GM18502 (cell line): ENCODE data around the gene ZDHHC1.

Experiments
- ATAC-seq: cut with Tn5 transposase; IDR thresholded peaks from one replicate; pipeline ENCODE4 v1.9.1; 2021; ENCODE audit warnings: mild to moderate bottlenecking; ENCODE audit not compliant: unreplicated experiment, poor library complexity

The ZDHHC1 gene

GRCh38 chr16:67448580-67448979 is 32.3 kb upstream of the ZDHHC1 start:
- no peak for ATAC-seq

- ATAC-seq: no peak
Measured at GRCh38 chr16:67447508-67448076, 31.3 kb upstream of the ZDHHC1 start.

GRCh38 chr16:67446968-67447507 is 30.8 kb upstream of the ZDHHC1 start:
- no peak for ATAC-seq

GRCh38 chr16:67445913-67446907 is 29.9 kb upstream of the ZDHHC1 start:
- ATAC-seq: no peak

GRCh38 chr16:67445441-67445912 is 29.2 kb upstream of the ZDHHC1 start:
- no peak for ATAC-seq

- ATAC-seq: no peak
Measured at GRCh38 chr16:67445126-67445426, 28.8 kb upstream of the ZDHHC1 start.

- ATAC-seq: no peak
Measured at GRCh38 chr16:67444259-67445125, 28.2 kb upstream of the ZDHHC1 start.

- ATAC-seq: no peak
Measured at GRCh38 chr16:67443265-67443664, 27.0 kb upstream of the ZDHHC1 start.

- ATAC-seq: no peak
Measured at GRCh38 chr16:67442581-67443255, 26.4 kb upstream of the ZDHHC1 start.

- no peak for ATAC-seq
Measured at GRCh38 chr16:67441907-67442306, 25.6 kb upstream of the ZDHHC1 start.

- no peak for ATAC-seq
Measured at GRCh38 chr16:67441271-67441753, 25.0 kb upstream of the ZDHHC1 start.

- ATAC-seq: no peak
Measured at GRCh38 chr16:67438824-67439393, 22.6 kb upstream of the ZDHHC1 start.

- ATAC-seq: no peak
Measured at GRCh38 chr16:67438098-67438791, 22.0 kb upstream of the ZDHHC1 start.

GRCh38 chr16:67437513-67437912 is 21.2 kb upstream of the ZDHHC1 start:
- no peak for ATAC-seq

- no peak for ATAC-seq
Measured at GRCh38 chr16:67436640-67437193, 20.4 kb upstream of the ZDHHC1 start.

- no peak for ATAC-seq
Measured at GRCh38 chr16:67435758-67436164, 19.5 kb upstream of the ZDHHC1 start.

- no peak for ATAC-seq
Measured at GRCh38 chr16:67433131-67433719, 16.9 kb upstream of the ZDHHC1 start.

- ATAC-seq: no peak
Measured at GRCh38 chr16:67432506-67432890, 16.2 kb upstream of the ZDHHC1 start.
